Breast epithelium (tissue), 4 donors: ENCODE measurements around the gene SNCB. TPM values are rescaled to one million over a fixed set of nuclear protein-coding genes. Genes with fewer than 3 reads are reported as not detected.

Experiments used
- DNase-seq, 2 donors: peaks; one replicate each; pipeline ENCODE4 v3.0.0-alpha.2; 2019; ENCODE audit warnings: low spot score in 2 of 2
- H3K27ac ChIP-seq, 2 donors: fragments of 200-600 bp; sonication (generic) in 1 of 2; one replicate each; pipeline ENCODE4 v1.5.1; 2016 to 2019; ENCODE audit warnings: mild to moderate bottlenecking in 1 of 2
- H3K27me3 ChIP-seq, 2 donors: fragments of 200-600 bp; sonication (generic) in 1 of 2; one replicate each; pipeline versions ENCODE4 v1.5.1 to v1.6.0; 2017 to 2019; ENCODE audit warnings: control low read depth in 1 of 2, mild to moderate bottlenecking in 1 of 2
- H3K36me3 ChIP-seq: fragments of 200-600 bp; one replicate; pipeline ENCODE4 v1.5.1; 2019
- H3K4me1 ChIP-seq, 2 donors: fragments of 200-600 bp; sonication (generic); one replicate each; pipeline ENCODE4 v1.5.1; 2016 to 2019; ENCODE audit warnings: control low read depth in 1 of 2
- H3K4me3 ChIP-seq, 3 donors: fragments of 200-600 bp; sonication (generic); 1 replicate in 2 of 3; 2 replicates in 1 of 3; pipeline ENCODE4 v1.5.1; 2016 to 2019; ENCODE audit warnings: mild to moderate bottlenecking in 3 of 3, moderate library complexity in 2 of 3
- H3K9me3 ChIP-seq, 2 donors: fragments of 200-600 bp; sonication (generic) in 1 of 2; one replicate each; pipeline ENCODE4 v1.5.1; 2016 to 2019; ENCODE audit warnings: control low read depth in 1 of 2
- CTCF ChIP-seq, 3 donors: fragments of 450-650 bp; IDR thresholded peaks; one replicate each; pipeline ENCODE4 v1.5.1; 2016 to 2017; ENCODE audit warnings: antibody characterized with exemption in 3 of 3, mild to moderate bottlenecking in 3 of 3, moderate library complexity in 3 of 3
- POLR2A ChIP-seq: fragments of 450-650 bp; IDR thresholded peaks from one replicate; pipeline ENCODE4 v1.6.1; 2016; ENCODE audit warnings: antibody characterized with exemption, mild to moderate bottlenecking, moderate library complexity
- POLR2AphosphoS5 ChIP-seq, 3 donors: sonication (generic); formaldehyde crosslinking; IDR thresholded peaks; one replicate each; pipeline ENCODE4 v1.6.1; 2017; ENCODE audit warnings: antibody characterized with exemption in 3 of 3
- intact Hi-C: fragments of 100-400 bp; cut with DNase I; formaldehyde crosslinking; loops from one replicate; pipeline ENCODE4 v1.15.1; 2023; ENCODE audit warnings: low total_unique reads
- total RNA-seq, 3 donors: library from RNA; depleted of rRNA; stranded (reverse); fragments of >200 nt; gene quantifications; one replicate each; pipeline ENCODE4 v1.1.0, GENCODE V29; 2016

SNCB gene
- total RNA-seq, 3 donors from 2014 or later, result not detected

- no peaks in the 10 kb centered on the region for H3K36me3 ChIP-seq
- no peaks in the 10 kb centered on the region for H3K9me3 ChIP-seq
- no peaks in the 10 kb centered on the region for H3K4me1 ChIP-seq
- H3K27me3 ChIP-seq, result peaks cover 0 to 24% of the 10 kb centered on the region in 2 donors
- intact Hi-C loops, result no loop called here
- peak overlapping the region in 1 of 3 donors; percentile 33 for H3K4me3 ChIP-seq
- peak; percentile 31 to 71 for DNase-seq
- H3K27ac ChIP-seq, result no peak overlapping the region
- TF ChIP-seq POLR2A (no peak), CTCF (IDR thresholded peaks at IDR 0.05) (peak; percentile 80 to 82 (median 81)), POLR2AphosphoS5 (IDR thresholded peaks at IDR 0.05) (no peak)
These were observed 30.7 kb upstream of the SNCB start for GRCh38 chr5:176660860-176661641.

- intact Hi-C loops, result no loop called here
- no peaks in the 10 kb centered on the region for H3K4me1 ChIP-seq
- TF ChIP-seq POLR2A (no peak), POLR2AphosphoS5 (IDR thresholded peaks at IDR 0.05) (no peak), CTCF (IDR thresholded peaks at IDR 0.05) (no peak)
- H3K9me3 ChIP-seq, result no peaks in the 10 kb centered on the region
- no peaks in the 10 kb centered on the region for H3K36me3 ChIP-seq
- no peak for DNase-seq
- no peak overlapping the region for H3K4me3 ChIP-seq
- H3K27ac ChIP-seq, result no peak overlapping the region
- peaks cover 0 to 24% of the 10 kb centered on the region in 2 donors for H3K27me3 ChIP-seq
These were observed 30.2 kb upstream of the SNCB start for GRCh38 chr5:176660530-176660859.

- no peak overlapping the region for H3K27ac ChIP-seq
- no peaks in the 10 kb centered on the region for H3K4me1 ChIP-seq
- H3K36me3 ChIP-seq, result no peaks in the 10 kb centered on the region
- peaks cover 0 to 23% of the 10 kb centered on the region in 2 donors for H3K27me3 ChIP-seq
- TF ChIP-seq POLR2A (no peak), POLR2AphosphoS5 (IDR thresholded peaks at IDR 0.05) (no peak), CTCF (IDR thresholded peaks at IDR 0.05) (no peak)
- no peaks in the 10 kb centered on the region for H3K9me3 ChIP-seq
- H3K4me3 ChIP-seq, result no peak overlapping the region
- DNase-seq, result no peak
- intact Hi-C loops, result no loop called here
These were observed 29.6 kb upstream of the SNCB start for GRCh38 chr5:176659860-176660461.

- Histone ChIP-seq H3K4me3 (no peak overlapping the region), H3K9me3 (no peaks in the 10 kb centered on the region), H3K4me1 (no peaks in the 10 kb centered on the region), H3K27ac (no peak overlapping the region), H3K36me3 (no peaks in the 10 kb centered on the region), H3K27me3 (peaks cover 0 to 18% of the 10 kb centered on the region in 2 donors)
- intact Hi-C loops, result no loop called here
- TF ChIP-seq POLR2AphosphoS5 (IDR thresholded peaks at IDR 0.05) (no peak), CTCF (IDR thresholded peaks at IDR 0.05) (no peak), POLR2A (no peak)
- DNase-seq, result no peak
These were observed 29.1 kb upstream of the SNCB start for GRCh38 chr5:176659512-176659839.

- Histone ChIP-seq H3K4me3 (peak overlapping the region in 1 of 3 donors; percentile 28), H3K36me3 (no peaks in the 10 kb centered on the region), H3K9me3 (no peaks in the 10 kb centered on the region), H3K4me1 (no peaks in the 10 kb centered on the region), H3K27ac (peak overlapping the region in 1 of 2 donors; percentile 5), H3K27me3 (peaks cover 0 to 13% of the 10 kb centered on the region in 2 donors)
- TF ChIP-seq POLR2A (no peak), POLR2AphosphoS5 (IDR thresholded peaks at IDR 0.05) (no peak), CTCF (IDR thresholded peaks at IDR 0.05) (no peak)
- DNase-seq, result no peak
- intact Hi-C loops, result no loop called here
These were observed 28.6 kb upstream of the SNCB start for GRCh38 chr5:176658817-176659511.
